Peyer's patch (tissue), 4 donors: Measurements from ENCODE around the gene NQO2.

Experiments used
- CTCF ChIP-seq, 6 experiments: fragments of 450-650 bp in 4 of 6; fragments of 200-600 bp in 2 of 6; sonication (generic) in 1 of 6; IDR thresholded peaks; one replicate each; pipeline ENCODE4 v1.5.1; 2017 to 2019; ENCODE audit warnings: antibody characterized with exemption in 6 of 6, mild to moderate bottlenecking in 3 of 6, moderate library complexity in 1 of 6
- POLR2A ChIP-seq, 2 donors: fragments of 450-650 bp; IDR thresholded peaks; one replicate each; pipeline ENCODE4 v1.5.1; 2017; ENCODE audit warnings: antibody characterized with exemption in 2 of 2, mild to moderate bottlenecking in 2 of 2, moderate library complexity in 2 of 2

GRCh38 chr6:3045369-3045768, 45.7 kb downstream of the NQO2 start:
- TF ChIP-seq POLR2A (IDR thresholded peaks at IDR 0.05) (no peak), CTCF (IDR thresholded peaks at IDR 0.05) (no peak)
